Measurements from ENCODE around the gene MAGEC2.

The MAGEC2 gene

DNA sequence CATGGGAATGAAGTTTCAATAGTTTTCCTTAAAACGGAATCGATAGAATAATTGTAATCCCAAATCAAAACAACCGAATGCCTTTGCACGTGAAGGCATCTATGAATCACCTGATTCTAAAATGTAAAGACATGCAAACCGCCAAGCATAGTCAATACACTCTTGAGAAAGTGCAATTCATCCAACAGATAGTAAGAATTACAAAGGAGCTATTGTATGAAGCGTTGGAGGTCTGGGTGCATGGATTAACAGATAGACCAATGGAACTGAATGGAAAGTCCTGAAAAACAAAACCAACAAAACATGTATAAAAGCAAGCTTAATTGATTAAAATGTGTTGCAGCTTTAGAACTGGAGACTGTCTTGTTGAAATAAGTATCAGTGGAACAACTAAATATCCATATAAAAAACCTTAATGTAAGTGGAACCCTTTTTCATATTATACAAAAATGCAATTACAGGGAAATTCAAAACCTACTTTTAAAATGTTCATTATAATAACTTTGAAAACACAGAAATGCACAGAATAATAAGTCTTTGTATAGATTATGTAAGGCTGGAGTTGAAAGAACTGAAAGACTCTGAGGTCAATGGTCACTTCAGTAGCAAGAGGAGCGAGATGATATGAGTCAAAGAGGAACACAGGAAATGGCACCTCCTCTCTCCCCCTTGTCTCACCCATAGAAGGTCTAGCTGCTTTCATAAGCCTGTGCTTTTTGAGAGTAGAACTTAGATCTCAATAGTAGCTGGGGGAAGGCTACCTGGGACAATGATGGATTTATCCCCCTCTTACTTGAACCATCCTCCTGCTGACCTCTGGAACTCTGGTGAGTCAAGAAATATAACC, 20.1 kb downstream of the MAGEC2 start:
- H3K4me3 ChIP-seq (ENCODE audit: low read depth, low read length): no peak overlapping the region
- TF ChIP-seq MYC (IDR thresholded peaks at IDR 0.05; ENCODE audit: low read depth, low read length) (no peak), MAX (IDR thresholded peaks at IDR 0.05; ENCODE audit: low read depth, low read length) (no peak)
- no peak for DNase-seq (ENCODE audit: low read depth)

GRCh38 chrX:142156567-142156966, 48.5 kb downstream of the MAGEC2 start:
- no peak for DNase-seq (ENCODE audit: low read depth)
- no peak overlapping the region for H3K4me3 ChIP-seq (ENCODE audit: low read depth, low read length)
- TF ChIP-seq MYC (IDR thresholded peaks at IDR 0.05; ENCODE audit: low read depth, low read length): no peak

All from NB4 (cell line).